H1 (cell line): ENCODE data around the gene ADAM12. TPM values are rescaled to one million over a fixed set of nuclear protein-coding genes. Genes with fewer than 3 reads are reported as not detected.

Source experiments
- BCL11A ChIP-seq, 2 experiments: IDR thresholded peaks; one replicate each; pipeline ENCODE4 v1.6.1; 2011; ENCODE audit warnings: low read depth in 2 of 2, low read length in 2 of 2, mild to moderate bottlenecking in 2 of 2
- BRCA1 ChIP-seq: IDR thresholded peaks from 2 replicates; pipeline ENCODE4 v1.6.1; 2012; ENCODE audit warnings: low read depth, low read length, improper control_type of control experiment
- EZH2 ChIP-seq: fragments of 200-600 bp; sonication (generic); IDR thresholded peaks from 2 replicates; pipeline ENCODE4 v1.7.1; 2012; ENCODE audit warnings: low read depth, mild to moderate bottlenecking, moderate library complexity, low read length, inconsistent platforms; ENCODE audit not compliant: severe bottlenecking
- MAX ChIP-seq: IDR thresholded peaks from 2 replicates; pipeline ENCODE4 v1.6.1; 2012; ENCODE audit warnings: inconsistent platforms
- RBBP5 ChIP-seq: IDR thresholded peaks from 2 replicates; pipeline ENCODE4 v1.7.1; 2012; ENCODE audit warnings: low read depth, mild to moderate bottlenecking, inconsistent platforms, low read length, moderate library complexity, borderline replicate concordance
- RXRA ChIP-seq: IDR thresholded peaks from 2 replicates; pipeline ENCODE4 v1.6.1; 2011; ENCODE audit warnings: low read depth, mild to moderate bottlenecking, low read length, moderate library complexity; ENCODE audit not compliant: insufficient read depth
- SIRT6 ChIP-seq: IDR thresholded peaks from one replicate; pipeline ENCODE4 v1.7.1; 2012; ENCODE audit warnings: low read length, inconsistent platforms
- ZNF274 ChIP-seq: IDR thresholded peaks from 2 replicates; pipeline ENCODE4 v1.7.0; 2012; ENCODE audit warnings: low read length, borderline replicate concordance; ENCODE audit errors: extremely low read depth
- polyA plus RNA-seq, 7 experiments: library from polyadenylated mRNA; depleted of rRNA in 3 of 7; stranded (reverse) in 5 of 7; unstranded in 2 of 7; fragments of >200 nt in 5 of 7; fragments of 200-250 nt in 2 of 7; gene quantifications; 1 replicate in 5 of 7; 2 replicates in 1 of 7; 4 replicates in 1 of 7; pipeline versions ENCODE4 v1.2.1 to v1.2.3, GENCODE V29; 2011 to 2013; ENCODE audit warnings: missing spikeins in 2 of 7, mixed read lengths in 2 of 7
- total RNA-seq: library from RNA; stranded (reverse); fragmentation: NEBNext Ultra II Directional; extraction: Animal tissue kit (Norgen Biotek cat#: 25700); gene quantifications from 2 replicates; pipeline ENCODE4 v1.2.1, GENCODE V29; 2021

ADAM12 gene
- total and polyA plus RNA-seq, 2 of the 8 experiments (the other 6 are each of a cell fraction or from before 2014, with no cell fraction given) = 0.07 to 0.17 TPM

GRCh38 chr10:126369125-126369710 lies 19.1 kb downstream of the ADAM12 start (continued):
- TF ChIP-seq SIRT6 = no peak
- TF ChIP-seq RBBP5 = no peak
- TF ChIP-seq ZNF274 = no peak
- TF ChIP-seq BCL11A (IDR thresholded peaks at IDR 0.05; ENCODE audit: low read depth in 2 of 2, low read length in 2 of 2) = no peak
- no peak for TF ChIP-seq MAX
- no peak for TF ChIP-seq RXRA
- TF ChIP-seq EZH2 = no peak
- TF ChIP-seq BRCA1 = no peak
